Measurements from ENCODE around the gene FADS2.
A peak's percentile ranks its signal among the peaks of the same experiment; 100 is the strongest.

The FADS2 gene

GRCh38 chr11:61916737-61917333, 88.7 kb downstream of the FADS2 start:
- no peak for TF ChIP-seq CTCF (conservative IDR thresholded peaks at IDR 0.05; ENCODE audit: low read length)
- DNase-seq (ENCODE audit: low read depth) = no peak
- H3K4me3 ChIP-seq (ENCODE audit: low read length) = peak overlapping the region; percentile 68
